ENCODE data around the gene RTEL1. TPM values are rescaled to one million over a fixed set of nuclear protein-coding genes. Genes with fewer than 3 reads are reported as not detected.
"Not testable (repeated sequence)": the region's sequence is repeated elsewhere in the genome, so short reads cannot be mapped to it uniquely, and the experiment has no call there.

The RTEL1 gene, protein sequence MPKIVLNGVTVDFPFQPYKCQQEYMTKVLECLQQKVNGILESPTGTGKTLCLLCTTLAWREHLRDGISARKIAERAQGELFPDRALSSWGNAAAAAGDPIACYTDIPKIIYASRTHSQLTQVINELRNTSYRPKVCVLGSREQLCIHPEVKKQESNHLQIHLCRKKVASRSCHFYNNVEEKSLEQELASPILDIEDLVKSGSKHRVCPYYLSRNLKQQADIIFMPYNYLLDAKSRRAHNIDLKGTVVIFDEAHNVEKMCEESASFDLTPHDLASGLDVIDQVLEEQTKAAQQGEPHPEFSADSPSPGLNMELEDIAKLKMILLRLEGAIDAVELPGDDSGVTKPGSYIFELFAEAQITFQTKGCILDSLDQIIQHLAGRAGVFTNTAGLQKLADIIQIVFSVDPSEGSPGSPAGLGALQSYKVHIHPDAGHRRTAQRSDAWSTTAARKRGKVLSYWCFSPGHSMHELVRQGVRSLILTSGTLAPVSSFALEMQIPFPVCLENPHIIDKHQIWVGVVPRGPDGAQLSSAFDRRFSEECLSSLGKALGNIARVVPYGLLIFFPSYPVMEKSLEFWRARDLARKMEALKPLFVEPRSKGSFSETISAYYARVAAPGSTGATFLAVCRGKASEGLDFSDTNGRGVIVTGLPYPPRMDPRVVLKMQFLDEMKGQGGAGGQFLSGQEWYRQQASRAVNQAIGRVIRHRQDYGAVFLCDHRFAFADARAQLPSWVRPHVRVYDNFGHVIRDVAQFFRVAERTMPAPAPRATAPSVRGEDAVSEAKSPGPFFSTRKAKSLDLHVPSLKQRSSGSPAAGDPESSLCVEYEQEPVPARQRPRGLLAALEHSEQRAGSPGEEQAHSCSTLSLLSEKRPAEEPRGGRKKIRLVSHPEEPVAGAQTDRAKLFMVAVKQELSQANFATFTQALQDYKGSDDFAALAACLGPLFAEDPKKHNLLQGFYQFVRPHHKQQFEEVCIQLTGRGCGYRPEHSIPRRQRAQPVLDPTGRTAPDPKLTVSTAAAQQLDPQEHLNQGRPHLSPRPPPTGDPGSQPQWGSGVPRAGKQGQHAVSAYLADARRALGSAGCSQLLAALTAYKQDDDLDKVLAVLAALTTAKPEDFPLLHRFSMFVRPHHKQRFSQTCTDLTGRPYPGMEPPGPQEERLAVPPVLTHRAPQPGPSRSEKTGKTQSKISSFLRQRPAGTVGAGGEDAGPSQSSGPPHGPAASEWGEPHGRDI (N-terminal part only)
- polyA plus RNA-seq (ENCODE audit: insufficient read length) = 12.2 TPM

GRCh38 chr20:63657937-63658748 lies at the start of gene RTEL1:
TSS of gene RTEL1 (plus strand) at chr20:63658312. CDS start at chr20:63659403, 1,091 bp downstream.
- DNase-seq = peak; percentile 96

GRCh38 chr20:63610581-63611435 lies 47.3 kb upstream of the RTEL1 start:
- DNase-seq = no peak

- DNase-seq = no peak
These were observed 46.5 kb upstream of the RTEL1 start for GRCh38 chr20:63611646-63612045.

DNA sequence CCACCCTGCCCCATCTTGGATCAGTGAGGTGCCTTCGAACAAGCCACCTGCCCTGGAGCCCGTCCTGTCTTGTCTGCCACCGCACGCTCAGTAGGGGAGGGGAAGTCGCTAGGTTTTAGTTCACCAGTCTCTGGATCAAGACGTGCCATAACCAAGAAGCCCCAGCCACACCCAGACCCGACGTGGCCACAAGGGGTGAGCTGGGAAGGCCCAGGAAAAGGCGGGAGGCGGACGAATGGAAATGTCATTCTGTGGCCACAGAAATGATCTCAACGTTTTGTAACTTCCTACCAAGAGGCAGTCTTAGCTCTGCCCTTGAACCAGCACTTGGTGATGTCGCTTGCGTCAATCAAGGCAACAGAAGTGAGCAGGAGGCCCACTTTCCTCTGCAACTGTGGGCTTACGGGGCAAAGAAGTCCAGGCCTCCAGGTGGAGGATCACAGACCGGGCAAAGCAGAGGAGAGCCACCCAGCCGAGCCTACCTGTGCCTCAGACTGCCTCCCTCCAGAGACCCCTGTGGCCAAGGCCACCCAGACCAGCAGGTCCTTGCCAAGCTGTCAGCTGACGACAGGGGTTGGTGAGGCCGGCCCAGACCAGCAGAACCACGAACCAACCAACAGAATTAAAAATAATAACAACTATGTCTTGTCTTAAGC lies 45.7 kb upstream of the RTEL1 start:
- DNase-seq = no peak

DNA sequence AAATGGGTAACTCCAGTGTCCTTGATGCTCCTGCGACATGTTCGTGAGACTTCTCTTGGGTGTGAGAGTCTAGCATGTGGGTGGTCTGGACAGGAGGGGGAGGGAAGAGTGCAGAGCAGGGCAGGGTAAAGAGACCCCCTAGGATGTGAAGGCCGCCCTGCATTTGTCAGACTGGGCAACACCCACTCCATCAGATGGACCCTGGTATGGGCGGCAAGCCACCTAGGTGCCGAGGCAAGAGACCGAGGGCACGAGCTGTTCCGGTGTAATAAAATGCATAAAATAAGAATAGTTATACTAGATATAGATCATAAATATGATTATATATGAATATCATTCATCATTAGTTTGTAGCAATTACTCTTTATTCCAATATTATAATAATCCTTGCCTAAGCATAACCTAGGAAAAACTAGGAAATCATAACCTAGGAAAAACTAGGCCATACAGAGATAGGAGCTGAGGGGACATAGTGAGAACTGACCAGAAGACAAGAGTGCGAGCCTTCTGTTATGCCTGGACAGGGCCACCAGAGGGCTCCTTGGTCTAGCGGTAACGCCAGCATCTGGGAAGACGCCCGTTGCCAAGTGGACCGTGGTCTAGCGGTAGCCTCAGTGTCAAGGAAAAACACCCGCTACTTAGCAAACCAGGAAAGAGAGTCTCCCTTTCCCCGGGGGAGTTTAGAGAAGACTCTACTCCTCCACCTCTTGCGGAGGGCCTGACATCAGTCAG lies 44.1 kb upstream of the RTEL1 start:
- DNase-seq = not testable (repeated sequence)

DNA sequence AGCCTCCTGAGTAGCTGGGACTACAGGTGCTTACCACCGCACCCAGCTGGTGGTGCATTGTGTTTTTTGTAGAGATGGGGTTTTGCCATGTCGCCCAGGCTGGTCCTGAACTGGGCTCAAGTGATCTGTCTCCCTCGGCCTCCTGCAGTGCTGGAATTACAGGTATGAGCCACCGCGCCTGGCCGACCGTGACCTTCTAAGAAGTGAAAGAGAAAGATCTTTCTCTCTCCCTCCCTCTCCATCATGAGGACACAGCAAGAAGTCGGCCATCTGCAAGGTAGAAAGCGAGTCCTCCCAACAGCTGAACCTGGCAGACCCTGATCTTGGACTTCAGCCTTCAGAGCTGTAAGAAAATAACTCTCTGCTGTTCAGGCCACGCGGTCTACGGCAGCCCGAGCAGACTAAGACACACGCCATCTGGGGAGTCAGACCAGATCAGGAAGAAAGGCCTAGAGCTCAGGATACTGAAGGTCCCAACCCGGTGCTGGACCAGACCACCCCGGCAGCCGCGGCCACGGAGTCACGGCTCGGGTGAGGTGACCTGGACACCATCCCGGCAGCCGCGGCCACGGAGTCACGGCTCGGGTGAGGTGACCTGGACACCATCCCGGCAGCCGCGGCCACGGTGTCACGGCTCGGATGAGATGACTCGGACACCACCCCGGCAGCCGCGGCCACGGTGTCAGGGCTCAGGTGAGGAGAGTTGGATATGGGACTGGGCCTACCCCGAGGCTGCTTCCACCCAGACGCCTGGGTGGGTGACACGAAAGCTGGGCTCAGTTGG lies 40.8 kb upstream of the RTEL1 start:
- no peak for DNase-seq

DNA sequence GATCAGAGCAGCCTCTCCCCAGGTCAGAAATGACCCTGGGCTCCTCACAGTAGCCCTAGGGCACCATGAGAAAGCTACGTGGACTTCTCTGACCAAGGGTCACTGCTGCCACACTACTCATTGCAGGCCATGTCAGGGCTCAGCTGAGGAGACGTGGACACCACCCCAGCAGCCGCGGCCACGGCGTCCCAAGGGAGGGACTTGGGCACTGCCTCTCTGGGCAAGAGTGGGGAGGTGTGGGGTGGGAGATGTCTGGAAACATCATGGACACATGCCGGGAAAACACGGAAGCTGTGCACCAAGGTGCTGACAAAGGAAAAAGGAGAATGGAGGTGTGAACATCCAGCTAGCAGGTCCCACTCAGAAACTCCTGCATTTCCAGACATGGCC lies 40.2 kb upstream of the RTEL1 start:
- no peak for DNase-seq

DNA sequence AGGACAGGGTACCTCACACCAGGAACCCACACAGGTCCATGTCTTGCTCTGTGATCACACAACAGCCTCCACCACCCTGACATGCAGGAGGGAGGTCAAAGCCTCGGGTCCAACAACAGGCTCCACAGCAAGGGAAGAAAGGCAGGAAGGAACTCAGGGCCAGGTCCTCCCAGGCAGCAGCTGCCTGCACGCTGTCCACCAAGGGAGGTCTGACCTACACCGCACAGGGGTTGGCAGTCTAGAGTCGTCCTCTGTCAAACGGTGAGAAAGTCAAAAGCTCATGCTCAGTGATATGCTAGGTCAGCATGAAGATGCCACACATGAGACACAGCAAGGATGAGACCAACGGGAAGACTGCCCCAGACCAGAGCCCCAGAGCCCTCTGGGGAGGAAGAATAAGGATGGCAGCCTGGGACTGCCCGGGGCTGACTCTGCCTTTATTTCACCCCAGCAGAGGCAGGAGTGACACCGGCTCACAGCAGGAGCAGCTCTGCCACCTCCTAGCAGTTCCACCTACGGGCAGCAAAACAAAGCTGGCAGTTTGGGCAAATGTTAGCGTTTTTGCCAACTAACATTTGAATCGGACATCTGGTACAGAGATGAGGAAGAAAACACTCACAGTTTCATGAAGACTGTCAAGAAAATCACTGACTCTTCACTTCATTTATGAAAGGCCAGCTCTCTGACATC lies 39.7 kb upstream of the RTEL1 start:
- DNase-seq = no peak

GRCh38 chr20:63619086-63619485 lies 39.0 kb upstream of the RTEL1 start:
- no peak for DNase-seq

DNA sequence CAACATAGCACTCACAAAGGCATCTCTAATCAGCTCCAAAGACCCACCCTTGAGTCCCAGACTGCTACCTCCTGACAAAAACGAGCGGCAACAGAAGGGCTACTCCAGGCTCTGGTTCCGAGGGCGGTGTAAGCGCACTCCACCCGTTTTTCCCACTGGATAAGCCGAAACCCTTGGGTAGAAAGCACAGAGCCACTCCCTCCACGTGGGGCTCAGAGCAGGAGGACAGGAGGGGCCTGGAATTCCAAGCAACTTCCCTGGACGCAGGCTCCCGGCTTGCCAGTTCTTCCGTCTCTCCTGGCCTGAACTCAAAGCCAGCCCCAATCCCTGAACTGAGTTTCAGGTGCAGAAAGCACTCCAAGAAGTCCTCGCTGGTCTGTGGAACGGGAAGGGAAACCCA lies 38.6 kb upstream of the RTEL1 start:
- DNase-seq = no peak

- no peak for DNase-seq
These were observed 37.1 kb upstream of the RTEL1 start for GRCh38 chr20:63620991-63621390.

- no peak for DNase-seq
These were observed 36.0 kb upstream of the RTEL1 start for GRCh38 chr20:63622096-63622495.

DNA sequence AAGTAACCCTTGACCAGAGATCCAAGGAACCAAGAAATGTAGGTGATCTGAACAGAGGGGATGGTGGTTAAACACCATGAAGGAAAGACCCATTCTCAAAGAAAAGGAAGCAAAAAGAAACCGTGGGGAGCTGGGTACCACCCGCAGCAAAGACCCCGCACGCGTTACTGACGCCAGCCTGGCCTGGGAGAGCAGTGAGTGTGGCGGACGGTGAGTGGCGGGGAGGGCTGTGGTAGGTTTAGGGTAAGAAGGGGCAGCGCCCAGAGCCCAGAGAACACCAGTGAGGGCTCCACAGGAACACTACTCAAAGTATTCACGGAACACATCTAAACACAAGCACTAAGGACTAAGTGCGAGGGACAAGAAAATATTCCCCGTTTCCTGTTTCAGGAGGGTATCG lies 35.4 kb upstream of the RTEL1 start:
- no peak for DNase-seq

- DNase-seq = no peak
These were observed 33.6 kb upstream of the RTEL1 start for GRCh38 chr20:63624486-63624885.

DNA sequence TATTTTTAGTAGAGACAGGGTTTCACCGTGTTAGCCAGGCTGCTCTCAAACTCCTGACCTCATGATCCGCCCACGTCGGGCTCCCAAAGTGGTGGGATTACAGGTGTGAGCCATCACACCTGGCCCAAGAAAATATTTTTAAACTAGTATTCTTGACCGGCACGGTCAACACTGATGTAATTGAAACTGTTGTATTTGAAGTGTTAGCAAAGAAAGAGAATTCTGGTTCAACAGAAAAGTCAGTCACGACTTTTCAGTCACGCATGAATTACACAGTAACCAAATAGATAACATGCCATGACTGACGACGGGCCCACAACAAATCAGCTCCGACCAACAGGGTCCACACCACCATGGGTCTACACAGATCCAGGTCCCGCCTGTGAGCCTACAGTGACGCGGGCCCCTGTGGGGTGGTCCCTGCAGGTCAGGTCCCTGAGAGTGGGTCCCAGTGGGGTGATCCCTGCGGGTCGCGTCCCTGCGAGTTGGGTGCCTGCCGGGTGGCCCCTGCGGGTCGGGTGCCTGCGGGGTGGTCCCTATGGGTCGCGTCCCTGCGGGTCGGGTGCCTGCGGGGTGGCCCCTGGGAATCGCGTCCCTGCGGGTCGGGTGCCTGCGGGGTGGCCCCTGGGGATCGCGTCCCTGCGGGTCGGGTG lies 32.2 kb upstream of the RTEL1 start:
- no peak for DNase-seq

DNA sequence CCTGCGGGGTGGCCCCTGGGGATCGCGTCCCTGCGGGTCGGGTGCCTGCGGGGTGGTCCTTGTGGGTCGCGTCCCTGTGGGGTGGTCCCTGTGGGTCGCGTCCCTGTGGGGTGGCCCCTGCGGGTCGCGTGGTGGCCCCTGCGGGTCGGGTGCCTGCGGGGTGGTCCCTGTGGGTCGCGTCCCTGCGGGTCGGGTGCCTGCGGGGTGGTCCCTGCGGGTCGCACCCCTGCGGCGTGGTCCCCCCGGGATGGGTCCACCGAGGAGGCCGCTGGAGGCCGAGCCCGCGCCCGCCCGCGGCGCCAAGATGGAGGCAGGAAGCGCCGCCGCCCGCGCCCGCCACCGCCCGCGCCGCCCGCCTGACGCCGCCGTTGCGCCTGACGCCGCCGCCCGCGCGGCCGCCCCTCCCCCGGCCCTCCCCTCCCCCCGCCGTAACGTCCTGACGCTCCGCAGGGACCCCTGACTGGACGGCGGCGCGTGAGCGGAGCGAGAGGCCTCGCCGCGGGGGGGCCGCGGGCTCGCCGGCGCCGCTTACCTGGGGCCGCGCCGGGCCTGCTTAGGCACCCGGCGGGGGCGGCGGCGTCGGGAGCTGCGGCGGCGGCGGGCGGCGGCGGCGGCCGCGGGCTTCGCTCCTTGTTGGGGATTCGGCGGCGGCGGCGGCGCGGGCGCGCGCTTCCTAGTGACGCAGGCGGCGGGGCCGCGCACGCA lies 31.5 kb upstream of the RTEL1 start, which contains the start of gene GMEB2:
TSS of gene GMEB2 (minus strand) at position 678 of the 705 bp plus-strand sequence. CDS start 7,704 bp downstream, outside the sequence.
- DNase-seq = peak; percentile 81

Measured in hindlimb muscle (tissue), 1 donor.